Fibroblast of mammary gland (primary cell): ENCODE results near the gene DDX52.
A peak's percentile ranks its signal among the peaks of the same experiment; 100 is the strongest.

Experiments
- DNase-seq: peaks from one replicate; pipeline ENCODE4 v3.0.0-alpha.2; 2010; ENCODE audit warnings: low read depth
- H3K4me3 ChIP-seq: 2 replicates; pipeline ENCODE4 v1.5.1; 2011; ENCODE audit warnings: low read depth, mild to moderate bottlenecking, low read length, moderate library complexity; ENCODE audit not compliant: control insufficient read depth
- CTCF ChIP-seq: conservative IDR thresholded peaks from 2 replicates; pipeline ENCODE4 v1.5.1; 2011; ENCODE audit warnings: low read depth, low read length, inconsistent platforms; ENCODE audit not compliant: control insufficient read depth, insufficient read depth

The DDX52 gene

GRCh38 chr17:37608351-37609169, 34.7 kb downstream of the DDX52 start:
- TF ChIP-seq CTCF: no peak
- DNase-seq: peak; percentile 37

GRCh38 chr17:37607637-37608331, 35.5 kb downstream of the DDX52 start:
- TF ChIP-seq CTCF: no peak
- DNase-seq: no peak
- peak overlapping the region; percentile 84 for H3K4me3 ChIP-seq

More at GRCh38 chr17:37608351-37609169, 34.7 kb downstream of the DDX52 start:
- peak overlapping the region; percentile 84 for H3K4me3 ChIP-seq

- H3K4me3 ChIP-seq: no peak overlapping the region
- no peak for TF ChIP-seq CTCF
- no peak for DNase-seq
Observed at GRCh38 chr17:37605813-37606505, 37.3 kb downstream of the DDX52 start.

- TF ChIP-seq CTCF: no peak
- no peak for DNase-seq
- H3K4me3 ChIP-seq: no peak overlapping the region
Observed at GRCh38 chr17:37605081-37605480, 38.2 kb downstream of the DDX52 start.

GRCh38 chr17:37604556-37604955, 38.7 kb downstream of the DDX52 start:
- DNase-seq: no peak
- no peak for TF ChIP-seq CTCF
- H3K4me3 ChIP-seq: no peak overlapping the region

GRCh38 chr17:37598145-37598544, 45.1 kb downstream of the DDX52 start:
- no peak overlapping the region for H3K4me3 ChIP-seq
- TF ChIP-seq CTCF: no peak
- DNase-seq: no peak
